ENCODE results near the gene SEC14L1.

Gene SEC14L1

DNA sequence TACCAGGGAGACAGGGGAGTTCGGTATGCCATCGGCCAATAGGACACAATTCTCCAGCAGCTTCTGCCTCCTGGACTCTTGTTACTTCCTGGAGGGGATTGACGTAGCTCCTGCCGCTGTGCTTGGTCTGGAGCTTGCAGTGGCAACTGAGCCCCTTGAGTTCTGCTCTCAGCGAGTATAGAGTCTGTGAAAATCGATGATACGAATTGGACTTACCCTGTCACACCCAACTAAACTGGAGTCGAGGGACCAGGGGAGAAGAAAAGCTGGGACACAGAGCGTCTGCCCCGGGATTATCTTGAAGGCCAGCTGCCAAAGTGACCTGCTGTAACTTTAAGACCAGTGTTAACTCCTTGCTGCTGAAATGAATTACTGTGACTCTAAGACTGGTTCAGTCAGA is 22.2 kb downstream of the SEC14L1 start:
- DNase-seq (ENCODE audit: low read depth in 2 of 2) = no peak

GRCh38 chr17:77163511-77164280 is 22.9 kb downstream of the SEC14L1 start:
- no peak for DNase-seq (ENCODE audit: low read depth in 2 of 2)

DNA sequence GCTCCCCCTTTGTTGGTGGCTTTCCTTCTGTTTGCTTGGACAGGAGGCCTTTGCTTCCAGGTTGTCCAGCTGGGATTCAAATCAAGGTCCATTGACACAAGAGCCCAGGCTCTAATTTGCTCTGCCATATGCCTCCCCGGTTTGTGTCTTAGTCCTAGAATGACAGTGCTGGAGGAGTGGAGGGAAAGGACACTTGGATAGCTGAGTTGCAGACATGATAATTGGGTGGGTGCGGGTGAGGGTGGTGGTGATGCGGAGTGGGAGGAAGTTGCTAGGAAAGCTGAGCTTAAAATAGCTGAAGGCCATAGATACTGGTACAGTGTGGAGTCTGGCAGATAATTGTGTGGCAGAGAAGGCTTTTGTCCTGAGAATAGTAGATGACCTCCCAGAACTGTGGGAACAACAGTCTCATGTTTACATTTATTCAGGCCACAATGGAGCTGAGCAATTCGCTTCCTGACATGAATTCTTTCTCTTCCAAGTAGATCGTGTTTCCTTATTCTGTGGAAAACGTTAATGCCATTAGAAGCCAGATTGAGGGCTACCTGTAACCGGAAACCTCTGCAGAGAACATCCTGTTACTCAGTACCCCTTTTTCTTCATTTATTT is 23.8 kb downstream of the SEC14L1 start:
- no peak for DNase-seq (ENCODE audit: low read depth in 2 of 2)

GRCh38 chr17:77165577-77165976 is 24.8 kb downstream of the SEC14L1 start:
- no peak for DNase-seq (ENCODE audit: low read depth in 2 of 2)

- DNase-seq (ENCODE audit: low read depth in 2 of 2) = no peak
Measured at GRCh38 chr17:77167472-77168306, 26.9 kb downstream of the SEC14L1 start.

DNA sequence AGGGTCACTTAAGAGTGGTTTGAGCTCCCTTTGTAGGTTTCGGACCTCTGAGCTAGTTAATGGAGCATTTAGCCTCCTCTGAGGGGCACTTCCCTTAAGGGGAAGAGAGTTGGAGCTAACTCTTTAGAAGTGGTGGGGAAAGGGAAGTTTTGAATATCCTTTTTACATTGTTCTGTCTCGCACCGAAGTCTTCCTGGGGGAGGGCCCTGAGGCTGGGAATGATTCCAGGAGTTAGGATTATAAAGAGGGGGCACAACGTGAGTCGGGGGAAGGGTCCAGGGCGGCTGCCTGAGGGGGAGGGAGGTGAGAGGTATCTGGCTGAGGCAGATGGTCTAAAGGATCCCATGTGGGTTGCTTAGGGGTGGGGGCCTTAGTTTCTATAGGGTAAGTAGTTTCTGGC is 32.3 kb downstream of the SEC14L1 start:
- no peak for DNase-seq (ENCODE audit: low read depth in 2 of 2)

GRCh38 chr17:77174928-77175661 is 34.3 kb downstream of the SEC14L1 start:
- DNase-seq (ENCODE audit: low read depth in 2 of 2) = no peak

DNA sequence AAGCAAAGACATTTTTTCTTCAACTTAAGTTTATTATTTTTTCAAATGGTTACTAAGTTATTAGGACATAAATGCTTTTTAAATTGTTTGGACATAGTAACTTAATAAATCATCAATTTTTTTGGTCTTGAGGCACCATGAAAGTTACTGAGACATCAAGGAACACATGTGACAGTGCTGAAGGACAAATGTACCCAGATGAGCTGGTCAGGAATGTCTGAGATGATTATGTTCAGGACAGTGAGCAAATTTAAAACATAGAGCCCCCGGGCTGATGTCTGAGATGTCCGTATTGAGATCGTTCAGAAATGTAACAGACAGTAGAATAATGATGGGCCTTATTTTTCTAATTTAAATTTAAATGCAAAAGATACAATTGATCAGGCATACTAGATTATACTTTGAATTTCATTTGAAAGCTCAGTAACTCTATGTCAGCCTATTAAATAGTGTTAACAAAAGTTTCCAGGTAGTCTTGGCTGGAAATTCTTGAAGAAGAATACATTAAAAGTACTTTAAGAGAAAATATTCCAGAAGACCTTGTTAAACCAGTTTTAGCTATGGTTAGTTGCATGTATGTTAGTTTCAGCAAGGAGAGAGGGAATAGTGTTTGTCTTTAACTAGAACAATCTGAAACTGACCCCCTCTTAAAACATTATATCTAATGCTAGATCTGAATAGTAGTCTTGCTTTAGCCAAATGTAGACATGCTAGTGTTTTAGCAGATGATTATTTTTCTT is 36.4 kb downstream of the SEC14L1 start:
- no peak for DNase-seq (ENCODE audit: low read depth in 2 of 2)

- no peak for DNase-seq (ENCODE audit: low read depth in 2 of 2)
Measured at GRCh38 chr17:77178050-77178449, 37.3 kb downstream of the SEC14L1 start.

DNA sequence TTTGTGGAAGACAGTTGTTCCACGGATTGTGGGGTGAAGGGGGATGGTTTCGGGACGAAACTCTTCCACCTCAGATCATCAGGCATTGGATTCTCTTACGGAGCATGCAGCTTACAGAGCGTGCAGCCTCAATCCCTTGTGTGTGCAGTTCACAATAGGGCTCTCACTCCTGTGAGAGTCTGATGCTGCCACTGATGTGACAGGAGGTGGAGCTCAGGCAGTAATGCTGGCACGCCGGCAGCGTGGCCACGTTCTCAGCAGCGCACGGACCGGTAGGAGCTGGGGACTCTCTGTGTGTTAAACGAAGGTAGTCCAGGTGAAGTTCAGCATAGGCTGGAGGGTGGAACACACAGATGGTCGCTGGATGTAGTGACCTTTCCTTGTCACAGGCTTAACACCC is 37.8 kb downstream of the SEC14L1 start:
- DNase-seq (ENCODE audit: low read depth in 2 of 2) = no peak

DNA sequence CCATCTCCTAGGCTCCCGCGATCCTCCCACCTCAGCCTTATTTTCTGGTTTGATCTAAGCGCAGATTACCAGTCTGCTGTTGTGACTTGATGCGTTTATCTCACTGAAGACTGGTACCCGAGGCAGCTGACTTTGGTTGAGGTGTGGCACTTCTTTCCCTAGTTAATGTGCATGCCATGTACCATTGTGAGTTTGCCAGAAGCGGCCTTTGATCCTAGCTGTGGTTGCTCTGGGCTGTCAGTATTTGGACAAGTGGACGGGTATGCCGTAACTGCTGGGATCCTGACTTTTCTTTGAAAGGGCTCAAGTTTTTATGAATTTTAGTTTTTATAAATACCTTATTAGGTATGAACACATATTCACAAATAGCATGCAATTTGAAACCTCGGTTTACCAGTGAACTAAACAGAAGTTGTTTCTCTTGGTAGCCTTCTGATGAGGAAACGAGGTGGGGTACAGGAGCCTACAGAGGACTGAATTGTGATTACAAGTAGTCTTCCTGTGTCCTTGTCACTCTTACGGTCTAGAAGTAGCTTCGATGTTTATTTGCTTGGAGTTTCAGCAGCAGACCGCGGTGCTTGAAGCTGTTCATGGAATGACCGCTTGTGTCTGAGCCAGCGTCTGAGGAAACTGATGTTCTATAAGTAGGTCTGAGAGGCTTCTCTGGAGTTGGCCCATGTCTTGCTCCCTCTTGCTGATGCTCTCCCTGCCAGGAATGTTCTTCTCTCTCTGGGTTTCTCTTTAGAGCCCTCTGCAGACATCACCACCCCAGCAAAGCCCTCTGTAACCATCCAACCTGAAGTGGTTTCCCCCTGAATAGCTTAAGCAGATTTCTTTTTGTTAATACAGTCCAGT is 40.0 kb downstream of the SEC14L1 start:
- DNase-seq (ENCODE audit: low read depth in 2 of 2) = no peak

DNA sequence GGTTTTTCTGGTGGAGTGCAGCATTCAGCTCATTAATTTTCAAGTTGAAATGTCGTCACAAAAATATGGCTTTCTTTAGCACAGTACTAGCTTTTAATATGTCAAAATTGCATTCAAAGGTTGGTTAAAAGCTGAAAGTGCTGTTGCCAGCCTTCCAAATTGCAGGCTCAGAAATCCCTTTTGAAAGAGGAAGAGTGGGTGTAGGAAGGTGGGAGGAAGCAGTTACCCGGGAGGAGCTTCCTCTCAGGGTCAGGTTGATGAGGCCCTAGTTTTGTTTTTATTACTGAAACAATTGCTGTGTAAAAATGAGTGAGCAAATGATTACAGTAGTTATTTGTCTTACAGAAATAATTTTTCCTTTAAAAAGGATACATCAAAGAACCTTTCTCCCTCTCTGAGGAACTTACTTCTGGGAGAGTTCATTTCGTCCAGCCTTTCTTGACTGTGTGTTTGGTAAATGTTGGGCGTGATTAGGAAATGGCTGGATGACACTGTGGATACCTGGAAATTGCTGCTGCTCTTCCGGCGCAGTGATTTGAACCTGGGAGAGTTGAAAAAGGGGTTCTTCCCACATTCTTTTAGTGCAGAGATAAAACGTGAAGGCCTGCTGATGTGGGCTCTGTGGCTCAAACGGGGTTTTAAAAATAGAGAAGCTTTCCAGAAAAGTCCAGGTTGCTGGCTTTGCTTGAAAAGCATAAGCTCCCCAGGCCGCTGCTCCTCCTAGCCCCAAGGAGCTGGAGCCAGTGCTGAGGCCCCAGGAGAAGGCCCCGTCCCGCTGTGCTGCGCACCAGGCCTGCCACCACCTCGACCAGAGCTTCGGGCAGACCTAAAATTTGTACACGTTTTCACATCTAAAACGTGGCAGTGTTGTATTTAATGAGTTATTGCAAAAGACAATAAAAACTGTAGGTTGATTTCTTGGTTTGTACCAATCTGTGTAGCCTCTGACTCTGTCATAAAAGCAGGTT is 41.7 kb downstream of the SEC14L1 start:
- no peak for DNase-seq (ENCODE audit: low read depth in 2 of 2)

DNA sequence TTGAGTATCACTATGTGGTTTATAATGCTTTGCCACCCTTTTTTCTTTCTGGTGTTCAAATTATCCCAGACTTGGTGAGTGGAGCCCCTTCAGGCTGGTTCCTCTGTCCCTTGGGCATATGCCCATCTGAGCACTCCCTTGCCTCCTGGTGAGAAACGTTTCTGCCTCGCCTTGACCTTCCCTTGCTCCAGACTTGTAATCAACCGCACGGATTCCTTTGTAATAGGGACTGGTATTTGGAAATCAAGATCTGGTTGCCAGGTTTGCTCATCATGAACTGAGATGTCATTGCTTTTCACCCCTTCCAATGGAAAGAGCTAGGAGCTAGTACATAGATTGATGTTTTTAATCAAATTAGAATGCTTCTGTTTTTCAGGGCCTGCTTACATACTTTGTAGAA is 43.7 kb downstream of the SEC14L1 start:
- DNase-seq (ENCODE audit: low read depth in 2 of 2) = no peak

DNA sequence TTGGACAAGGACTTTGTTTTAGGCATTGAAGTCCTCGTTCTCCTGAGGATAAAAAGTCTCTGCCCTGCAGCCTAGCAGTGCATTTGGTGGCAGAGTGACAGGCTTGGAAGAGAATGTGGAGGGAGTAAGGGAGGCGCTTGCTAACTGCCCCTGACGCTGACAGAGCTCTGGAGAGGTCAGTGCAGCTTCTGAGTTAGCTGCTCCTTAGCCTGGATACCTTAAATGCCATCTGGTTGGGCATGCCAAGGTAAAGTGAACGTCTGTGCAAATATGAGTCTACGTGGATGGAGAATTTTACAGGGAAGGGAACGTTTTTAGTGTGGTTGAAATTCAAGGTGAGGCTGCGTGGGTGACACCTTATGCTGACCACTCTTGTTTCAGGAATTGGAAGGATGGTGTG is 44.4 kb downstream of the SEC14L1 start:
- DNase-seq (ENCODE audit: low read depth in 2 of 2) = no peak

- peak; percentile 23 to 40 for DNase-seq (ENCODE audit: low read depth in 2 of 2)
Measured at GRCh38 chr17:77186141-77186604, 45.4 kb downstream of the SEC14L1 start.

DNA sequence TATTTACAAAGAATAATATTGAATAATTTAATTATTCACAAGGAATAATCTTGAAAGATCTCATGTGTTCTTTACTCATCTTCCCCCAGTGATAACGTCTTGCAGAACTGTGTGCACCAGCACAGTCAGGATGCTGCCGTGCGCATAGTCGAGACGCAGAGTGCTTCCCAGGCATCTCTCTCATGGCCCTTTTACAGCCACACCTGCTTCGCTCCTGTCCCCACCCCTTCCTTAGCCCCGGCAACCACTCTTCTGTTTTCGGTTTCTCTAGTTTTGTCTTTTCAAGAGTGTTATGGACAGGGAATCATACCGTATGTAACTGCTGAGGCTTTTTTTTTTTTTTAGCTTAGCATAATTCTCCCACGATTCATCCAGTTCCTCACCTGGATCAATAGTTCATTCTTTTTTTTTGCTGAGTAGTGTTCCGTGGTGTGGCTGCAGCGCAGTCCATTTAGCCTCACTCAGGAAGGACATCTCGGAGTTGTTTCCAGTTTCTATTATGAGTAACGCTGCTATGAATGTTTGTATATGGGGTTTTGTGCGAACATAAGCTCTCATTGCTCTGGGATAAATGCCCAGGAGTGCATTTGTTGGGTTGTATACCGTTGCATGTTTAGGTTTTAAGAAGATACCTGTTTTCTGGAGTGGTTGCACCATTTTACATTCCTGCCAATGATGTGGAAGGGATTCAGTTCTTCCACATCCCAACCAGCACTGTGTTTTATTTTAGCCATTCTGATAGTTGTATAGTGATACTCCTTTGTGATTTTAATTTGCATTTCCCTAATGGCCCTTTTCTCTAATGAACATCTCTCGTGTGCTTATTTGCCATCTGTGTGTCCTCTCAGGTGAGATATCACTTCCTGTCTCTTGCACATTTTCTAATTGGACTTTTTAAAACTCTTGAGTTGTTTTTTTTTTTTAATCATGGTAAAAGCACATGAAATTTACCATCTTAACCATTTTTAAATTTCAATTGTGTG is 47.6 kb downstream of the SEC14L1 start:
- no peak for DNase-seq (ENCODE audit: low read depth in 2 of 2)

DNA sequence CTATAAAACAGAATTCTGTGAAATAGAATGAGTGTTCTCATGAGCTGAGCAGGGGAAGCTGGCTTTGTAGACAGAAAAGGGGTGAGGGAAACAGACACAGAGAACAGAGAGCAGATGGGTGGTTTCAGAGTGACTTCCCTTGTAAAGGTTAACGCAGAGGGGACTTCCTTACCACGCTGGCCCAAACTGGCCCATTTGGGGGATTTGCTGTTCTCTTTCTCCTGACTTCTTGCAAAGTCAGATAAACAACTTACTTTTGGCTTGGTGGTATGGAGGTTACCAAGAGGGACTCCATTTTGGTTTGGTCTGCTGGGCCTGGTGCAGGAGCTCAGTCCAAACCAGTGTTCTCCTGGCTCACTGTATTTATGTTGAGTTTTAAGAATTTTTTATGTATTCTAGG is 48.4 kb downstream of the SEC14L1 start:
- peak in 1 of 2 donors; percentile 4 for DNase-seq (ENCODE audit: low read depth in 2 of 2)

- DNase-seq (ENCODE audit: low read depth in 2 of 2) = no peak
Measured at GRCh38 chr17:77190576-77190975, 49.8 kb downstream of the SEC14L1 start.
